H1 (cell line): ENCODE measurements around the gene LRRC4C. TPM values are rescaled to one million over a fixed set of nuclear protein-coding genes. Genes with fewer than 3 reads are reported as not detected.

Experiments
- CTCF ChIA-PET: fragments of 300-600 bp; sonication (Branson Sonifier 250); formaldehyde crosslinking; loops from one replicate; lab custom pipeline; 2021; ENCODE audit not compliant: partially characterized antibody; lab: Charles Lee
- POLR2A ChIA-PET: fragments of 300-600 bp; sonication (Branson Sonifier 250); formaldehyde crosslinking; loops from one replicate; lab custom pipeline; 2021; ENCODE audit warnings: inconsistent platforms; ENCODE audit not compliant: partially characterized antibody; lab: Charles Lee
- DNase-seq, 2 experiments: peaks; one replicate each; pipeline versions ENCODE4 v3.0.0 to v3.0.0-alpha.2; 2010 to 2022; ENCODE audit warnings: low spot score in 2 of 2, low read depth in 1 of 2, mixed read lengths in 1 of 2
- FAIRE-seq: peaks from 2 replicates; lab custom pipeline; 2011; peaks lifted over from hg19 to GRCh38; lab: Jason Lieb, UNC
- H2AFZ ChIP-seq: 2 replicates; pipeline ENCODE4 v1.8.1; 2012; ENCODE audit warnings: low read length, inconsistent platforms
- H2AK5ac ChIP-seq: 2 replicates; pipeline ENCODE4 v1.6.1; 2013; ENCODE audit warnings: low read depth, low read length
- H2BK120ac ChIP-seq: replicated peaks from 2 replicates; pipeline ENCODE3; 2013; ENCODE audit warnings: low read depth, low read length, inconsistent platforms
- H2BK12ac ChIP-seq: 2 replicates; pipeline ENCODE4 v1.6.1; 2013; ENCODE audit warnings: low read depth, low read length
- H2BK15ac ChIP-seq: 2 replicates; pipeline ENCODE4 v1.6.1; 2013; ENCODE audit warnings: low read length
- H2BK20ac ChIP-seq: 2 replicates; pipeline ENCODE4 v1.6.1; 2013; ENCODE audit warnings: low read length
- H2BK5ac ChIP-seq: 2 replicates; pipeline ENCODE4 v1.6.1; 2013; ENCODE audit warnings: low read depth, low read length
- H3K14ac ChIP-seq: 2 replicates; pipeline ENCODE4 v1.6.1; 2013; ENCODE audit warnings: inconsistent platforms; ENCODE audit not compliant: insufficient read length
- H3K18ac ChIP-seq: 2 replicates; pipeline ENCODE4 v1.6.1; 2013; ENCODE audit warnings: low read length; ENCODE audit errors: extremely low read depth
- H3K23ac ChIP-seq: 2 replicates; pipeline ENCODE4 v1.6.1; 2013; ENCODE audit warnings: inconsistent platforms; ENCODE audit not compliant: insufficient read length
- H3K23me2 ChIP-seq: 2 replicates; pipeline ENCODE4 v1.6.1; 2013; ENCODE audit warnings: low read depth, low read length
- H3K27ac ChIP-seq: 2 replicates; pipeline ENCODE4 v1.6.1; 2011; ENCODE audit warnings: low read depth, low read length, inconsistent platforms
- H3K27me3 ChIP-seq, 4 experiments: replicated peaks in 1 of 4; 1 replicate in 1 of 4; 2 replicates in 3 of 4; pipeline versions ENCODE4 v1.6.1 to v1.8.1; 2011 to 2013; ENCODE audit warnings: low read length in 3 of 4, mild to moderate bottlenecking in 3 of 4, inconsistent platforms in 2 of 4, mixed read lengths in 2 of 4, moderate library complexity in 1 of 4; ENCODE audit not compliant: control insufficient read depth in 3 of 4, insufficient read depth in 3 of 4; ENCODE audit errors: extremely low read depth in 1 of 4
- H3K36me3 ChIP-seq, 4 experiments: 2 replicates each; pipeline versions ENCODE4 v1.6.1 to v1.8.1; 2011 to 2013; ENCODE audit warnings: mild to moderate bottlenecking in 4 of 4, low read length in 3 of 4, moderate library complexity in 2 of 4, control low read depth in 1 of 4, inconsistent platforms in 1 of 4; ENCODE audit not compliant: insufficient read depth in 4 of 4, control insufficient read depth in 2 of 4
- H3K4ac ChIP-seq: replicated peaks from 2 replicates; pipeline ENCODE3; 2013; ENCODE audit warnings: low read length, low read depth, mixed read lengths, inconsistent platforms; ENCODE audit not compliant: insufficient read length
- H3K4me1 ChIP-seq, 4 experiments: replicated peaks in 1 of 4; 1 replicate in 1 of 4; 2 replicates in 3 of 4; pipeline versions ENCODE4 v1.6.1 to v1.8.1; 2011 to 2013; ENCODE audit warnings: low read length in 3 of 4, inconsistent platforms in 2 of 4, mixed read lengths in 1 of 4; ENCODE audit not compliant: insufficient read depth in 4 of 4, control insufficient read depth in 3 of 4
- H3K4me2 ChIP-seq, 2 experiments: 2 replicates each; pipeline versions ENCODE4 v1.6.1 to v1.8.1; 2011 to 2013; ENCODE audit warnings: low read depth in 2 of 2, low read length in 2 of 2, control low read depth in 1 of 2, inconsistent platforms in 1 of 2, mild to moderate bottlenecking in 1 of 2; ENCODE audit not compliant: insufficient read depth in 1 of 2
- H3K4me3 ChIP-seq, 4 experiments: fragments of 200-600, 300-600 bp in 1 of 4; sonication (generic), shearing (Covaris generic), sonication (Bioruptor Twin) in 1 of 4; 2 replicates each; pipeline versions ENCODE4 v1.5.1 to v1.8.1; 2011 to 2016; ENCODE audit warnings: low read length in 4 of 4, low read depth in 3 of 4, control low read depth in 2 of 4, inconsistent platforms in 2 of 4, mild to moderate bottlenecking in 2 of 4, mixed read lengths in 1 of 4, moderate library complexity in 1 of 4; ENCODE audit not compliant: insufficient read depth in 2 of 4; ENCODE audit errors: extremely low read depth in 1 of 4
- H3K56ac ChIP-seq: replicated peaks from 2 replicates; pipeline ENCODE3; 2013; ENCODE audit warnings: low read depth, mild to moderate bottlenecking, mixed read lengths, low read length, inconsistent platforms; ENCODE audit not compliant: insufficient read length
- H3K79me1 ChIP-seq: 2 replicates; pipeline ENCODE4 v1.6.1; 2013; ENCODE audit warnings: low read depth, low read length, control low read depth
- H3K79me2 ChIP-seq, 2 experiments: 2 replicates each; pipeline versions ENCODE4 v1.6.1 to v1.8.1; 2012 to 2013; ENCODE audit warnings: low read length in 2 of 2, mild to moderate bottlenecking in 2 of 2, inconsistent platforms in 1 of 2; ENCODE audit not compliant: insufficient read depth in 2 of 2, control insufficient read depth in 1 of 2
- H3K9ac ChIP-seq, 4 experiments: replicated peaks in 1 of 4; 1 replicate in 1 of 4; 2 replicates in 3 of 4; pipeline versions ENCODE4 v1.6.1 to v1.8.1; 2011 to 2013; ENCODE audit warnings: low read depth in 3 of 4, low read length in 3 of 4, control low read depth in 2 of 4, mild to moderate bottlenecking in 2 of 4, moderate library complexity in 2 of 4, inconsistent platforms in 1 of 4; ENCODE audit errors: extremely low read depth in 1 of 4
- H3K9me3 ChIP-seq, 2 experiments: 2 replicates each; pipeline versions ENCODE4 v1.6.1 to v1.8.1; 2012 to 2013; ENCODE audit warnings: mild to moderate bottlenecking in 2 of 2, moderate library complexity in 2 of 2, control low read depth in 1 of 2, inconsistent platforms in 1 of 2, low read depth in 1 of 2, low read length in 1 of 2, mixed read lengths in 1 of 2; ENCODE audit not compliant: insufficient read depth in 2 of 2
- H4K20me1 ChIP-seq, 2 experiments: replicated peaks in 1 of 2; 2 replicates each; pipeline versions ENCODE3 to v1.8.1; 2011 to 2013; ENCODE audit warnings: inconsistent platforms in 2 of 2, low read length in 2 of 2, mild to moderate bottlenecking in 1 of 2; ENCODE audit not compliant: insufficient read depth in 2 of 2, control insufficient read depth in 1 of 2
- H4K5ac ChIP-seq: 2 replicates; pipeline ENCODE4 v1.6.1; 2013; ENCODE audit warnings: low read length, low read depth, mixed read lengths, inconsistent platforms; ENCODE audit not compliant: insufficient read length
- H4K8ac ChIP-seq: 2 replicates; pipeline ENCODE4 v1.8.0; 2013; ENCODE audit warnings: mild to moderate bottlenecking, moderate library complexity, low read length, inconsistent platforms; ENCODE audit not compliant: insufficient read depth; ENCODE audit errors: extremely low read depth
- H4K91ac ChIP-seq: replicated peaks from 2 replicates; pipeline ENCODE3; 2013; ENCODE audit warnings: low read length, mixed read lengths, inconsistent platforms; ENCODE audit not compliant: insufficient read length
- RAD21 ChIP-seq, 2 experiments: IDR thresholded peaks in 1 of 2; conservative IDR thresholded peaks in 1 of 2; 2 replicates each; pipeline ENCODE4 v1.6.1; 2011; ENCODE audit warnings: low read depth in 2 of 2, low read length in 2 of 2, improper control_type of control experiment in 1 of 2, inconsistent platforms in 1 of 2, mild to moderate bottlenecking in 1 of 2, moderate library complexity in 1 of 2
- RXRA ChIP-seq: IDR thresholded peaks from 2 replicates; pipeline ENCODE4 v1.6.1; 2011; ENCODE audit warnings: low read depth, mild to moderate bottlenecking, low read length, moderate library complexity; ENCODE audit not compliant: insufficient read depth
- WGBS, 2 experiments: shearing (Covaris generic) in 1 of 2; methylation state at CpG; one replicate each; pipeline versions ENCODE4 v1.1.6 to v1.1.7; 2013 to 2015; ENCODE audit warnings: low lambda C conversion rate in 2 of 2, mixed read lengths in 2 of 2, inconsistent platforms in 1 of 2, low coverage in 1 of 2, missing lambda C conversion rate in 1 of 2; ENCODE audit not compliant: insufficient replicate concordance in 2 of 2, insufficient coverage in 1 of 2, insufficient read length in 1 of 2; ENCODE audit errors: extremely low coverage in 1 of 2, missing lambda C conversion rate in 1 of 2; 5-methylcytosine and 5-hydroxymethylcytosine counted together
- polyA plus RNA-seq, 7 experiments: library from polyadenylated mRNA; depleted of rRNA in 3 of 7; stranded (reverse) in 5 of 7; unstranded in 2 of 7; fragments of >200 nt in 5 of 7; fragments of 200-250 nt in 2 of 7; gene quantifications; 1 replicate in 5 of 7; 2 replicates in 1 of 7; 4 replicates in 1 of 7; pipeline versions ENCODE4 v1.2.1 to v1.2.3, GENCODE V29; 2011 to 2013; ENCODE audit warnings: missing spikeins in 2 of 7, mixed read lengths in 2 of 7
- total RNA-seq: library from RNA; stranded (reverse); fragmentation: NEBNext Ultra II Directional; extraction: Animal tissue kit (Norgen Biotek cat#: 25700); gene quantifications from 2 replicates; pipeline ENCODE4 v1.2.1, GENCODE V29; 2021

Gene LRRC4C
- total and polyA plus RNA-seq, 2 of the 8 experiments (the other 6 are each of a cell fraction or from before 2014, with no cell fraction given), result 0.23 to 2.2 TPM

DNA sequence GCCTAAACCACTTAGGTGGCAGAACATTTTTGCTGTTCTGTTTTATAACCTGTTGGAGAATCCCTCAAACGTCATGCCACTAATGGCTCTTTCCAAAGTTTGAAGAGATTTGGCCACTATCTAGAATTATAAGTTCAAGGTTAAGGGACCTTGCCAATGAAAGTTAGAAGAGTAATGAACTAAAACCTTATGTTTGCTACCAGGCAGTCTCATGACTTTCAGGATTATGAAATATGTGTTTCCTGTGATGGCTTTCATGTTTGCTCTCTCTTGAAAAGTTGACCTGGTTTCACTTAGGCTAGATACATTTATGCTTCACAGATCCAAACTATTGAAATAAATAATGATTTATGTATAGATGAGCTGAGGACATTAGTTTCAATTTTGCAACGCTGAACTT, 340.0 kb downstream of the LRRC4C start:
- peaks cover 0 to 24% (median 9%) of the 10 kb centered on the region in 4 experiments; a peak in 5 of 7 replicates for H3K4me1 ChIP-seq
- H3K23me2 ChIP-seq, result no peaks in the 10 kb centered on the region
- no peak overlapping the region for H3K4ac ChIP-seq
- no peak overlapping the region for H2BK15ac ChIP-seq
- H3K14ac ChIP-seq, result no peak overlapping the region
- no peaks in the 10 kb centered on the region for H3K27me3 ChIP-seq
- peak overlapping the region; percentile 75 for H2BK120ac ChIP-seq
- no peak overlapping the region for H3K4me2 ChIP-seq
- peak overlapping the region; percentile 36; the same call in 1 of the 2 replicates for H2BK20ac ChIP-seq
- no peak overlapping the region for H3K23ac ChIP-seq
- POLR2A ChIA-PET, result no interaction called here
- H3K56ac ChIP-seq, result no peak overlapping the region
- H3K27ac ChIP-seq, result no peak overlapping the region
- no peak overlapping the region for H2BK12ac ChIP-seq
- no peak overlapping the region for H4K8ac ChIP-seq
- no peaks in the 10 kb centered on the region for H3K9me3 ChIP-seq
- H3K79me1 ChIP-seq, result no peaks in the 10 kb centered on the region
- H3K79me2 ChIP-seq, result no peaks in the 10 kb centered on the region
- no peaks in the 10 kb centered on the region for H3K36me3 ChIP-seq
- peak overlapping the region; percentile 24 for H4K5ac ChIP-seq
- H3K4me3 ChIP-seq, result no peak overlapping the region
- no peak overlapping the region for H2BK5ac ChIP-seq
- no peak overlapping the region for H2AFZ ChIP-seq
- WGBS, 2 experiments, result 91% methylated on average over 2 of the region's 2 CpGs; no CpG with 5 or more reads in 1 of the 2 experiments
- no peak overlapping the region for H3K18ac ChIP-seq
- DNase-seq, result no peak
- H3K9ac ChIP-seq, result no peak overlapping the region
- no peaks in the 10 kb centered on the region for H4K20me1 ChIP-seq
- no peak overlapping the region for H2AK5ac ChIP-seq
- no peak overlapping the region for H4K91ac ChIP-seq
- FAIRE-seq, result no peak
- CTCF ChIA-PET, result no interaction called here
- TF ChIP-seq RXRA, result no peak
- no peak for TF ChIP-seq RAD21 (IDR thresholded peaks at IDR 0.05 in 1 of 2, conservative IDR thresholded peaks at IDR 0.05 in 1 of 2; ENCODE audit: low read depth in 2 of 2, low read length in 2 of 2)
